Stimulated activated naive CD4-positive, alpha-beta T cell treated with Interleukin-2 at 50 U/mL for 16 hours (primary cell): ENCODE measurements around the gene SLC4A5.
"Not testable (repeated sequence)": the region's sequence is repeated elsewhere in the genome, so short reads cannot be mapped to it uniquely, and the experiment has no call there.

Source experiments
- DNase-seq: peaks from one replicate; lab custom pipeline; 2025; lab: John Stamatoyannopoulos, UW

The SLC4A5 gene

DNA sequence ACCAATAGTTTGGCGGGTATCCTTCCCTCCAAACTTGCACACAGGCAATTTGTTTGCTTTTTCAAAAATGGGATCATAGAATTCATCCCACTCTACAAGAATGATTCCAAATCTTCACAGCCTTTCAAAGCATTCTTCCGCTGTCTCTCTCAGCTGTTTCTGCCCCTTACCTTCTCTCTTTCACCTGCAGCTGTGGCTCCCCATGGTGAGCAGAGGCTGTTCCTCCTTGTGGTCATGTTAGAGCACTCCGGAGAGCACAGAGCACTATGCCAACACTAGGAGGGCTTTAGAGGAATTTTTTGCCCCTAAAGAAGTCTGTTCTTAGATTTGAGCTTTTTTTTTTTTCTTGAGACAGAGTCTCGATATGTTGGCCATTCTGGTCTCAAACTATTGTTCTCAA is 114.4 kb downstream of the SLC4A5 start:
- DNase-seq = no peak

DNA sequence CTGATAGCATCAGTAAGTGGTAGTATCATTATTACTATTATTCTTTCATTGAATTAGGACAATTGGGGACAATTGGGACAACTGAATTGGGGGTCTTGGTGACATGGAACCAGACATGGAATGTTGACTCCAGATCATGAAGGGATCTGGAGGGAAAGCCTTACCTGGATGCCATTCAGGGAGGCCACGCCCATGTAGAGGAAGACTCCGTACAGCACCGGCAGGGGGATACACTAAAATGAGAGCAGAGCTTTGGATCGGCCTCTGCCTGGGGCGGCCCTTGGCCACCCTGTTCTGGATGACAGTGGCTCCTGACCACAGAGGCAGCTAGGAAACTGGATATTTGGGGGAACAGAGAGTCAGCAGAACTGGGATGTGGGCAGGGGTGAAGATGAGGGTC is 115.6 kb downstream of the SLC4A5 start:
- no peak for DNase-seq

DNA sequence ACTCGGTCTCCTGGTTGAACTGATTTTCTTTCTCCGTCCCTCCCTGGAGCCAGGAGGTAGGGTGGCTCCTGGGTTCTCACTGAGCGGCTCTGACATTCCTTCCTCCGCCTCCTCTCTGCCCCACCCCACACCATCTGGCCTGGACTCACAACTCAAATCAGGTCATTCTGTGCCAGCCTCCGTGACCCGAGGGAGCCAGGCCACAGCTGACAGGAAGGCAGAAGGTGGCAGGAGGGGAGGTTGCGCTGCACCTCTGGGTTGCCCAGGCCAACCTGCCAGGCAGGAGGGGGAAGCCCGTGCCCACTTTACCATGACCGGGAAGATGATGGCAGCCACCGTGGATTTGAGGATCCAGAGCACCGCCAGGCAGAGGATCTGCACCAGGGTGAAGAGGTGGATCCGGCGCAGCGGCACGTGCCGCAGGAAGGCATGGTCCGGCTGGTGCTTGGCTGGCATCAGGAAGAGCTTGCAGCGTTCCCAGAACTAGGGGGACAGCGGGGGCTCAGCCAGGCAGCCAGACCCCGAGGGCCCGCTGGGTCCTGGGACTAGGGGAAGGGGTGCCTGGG is 116.5 kb downstream of the SLC4A5 start:
- no peak for DNase-seq

DNA sequence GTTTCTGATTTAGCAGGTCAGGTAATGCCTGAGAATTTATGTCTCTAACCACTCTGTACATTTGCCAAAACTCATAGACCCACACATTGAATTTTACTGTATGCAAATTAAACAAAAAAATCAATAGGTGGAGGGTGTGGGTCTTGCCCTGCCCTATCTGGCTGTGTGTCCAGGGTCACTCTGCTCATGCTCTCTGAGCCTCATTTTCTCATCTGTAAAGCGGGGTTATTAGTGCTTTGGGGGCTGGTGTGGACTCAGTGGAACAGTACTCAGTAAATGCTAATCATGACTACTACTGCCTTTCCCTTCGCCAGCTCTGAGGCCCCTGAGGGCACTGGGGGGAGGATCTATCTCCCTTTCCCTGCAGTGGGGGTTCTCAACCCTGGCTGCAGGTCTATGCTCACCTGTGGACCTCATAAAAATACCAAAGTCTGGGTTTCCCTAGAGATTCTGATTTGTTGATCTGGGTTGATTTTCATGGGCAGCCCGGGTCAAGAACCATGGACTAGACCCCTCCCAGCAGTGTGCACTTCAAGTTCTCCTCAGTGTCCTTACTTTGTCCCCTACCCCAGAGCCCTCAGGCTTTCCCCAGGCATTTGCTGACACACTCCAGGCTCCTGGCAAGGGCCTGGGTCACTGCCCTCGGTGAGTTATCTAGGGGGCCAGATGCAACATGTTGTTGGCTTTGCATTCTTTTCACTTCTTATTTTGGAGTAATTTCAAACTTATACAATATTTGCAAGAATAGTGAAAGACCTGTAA is 117.3 kb downstream of the SLC4A5 start:
- DNase-seq = no peak

DNA sequence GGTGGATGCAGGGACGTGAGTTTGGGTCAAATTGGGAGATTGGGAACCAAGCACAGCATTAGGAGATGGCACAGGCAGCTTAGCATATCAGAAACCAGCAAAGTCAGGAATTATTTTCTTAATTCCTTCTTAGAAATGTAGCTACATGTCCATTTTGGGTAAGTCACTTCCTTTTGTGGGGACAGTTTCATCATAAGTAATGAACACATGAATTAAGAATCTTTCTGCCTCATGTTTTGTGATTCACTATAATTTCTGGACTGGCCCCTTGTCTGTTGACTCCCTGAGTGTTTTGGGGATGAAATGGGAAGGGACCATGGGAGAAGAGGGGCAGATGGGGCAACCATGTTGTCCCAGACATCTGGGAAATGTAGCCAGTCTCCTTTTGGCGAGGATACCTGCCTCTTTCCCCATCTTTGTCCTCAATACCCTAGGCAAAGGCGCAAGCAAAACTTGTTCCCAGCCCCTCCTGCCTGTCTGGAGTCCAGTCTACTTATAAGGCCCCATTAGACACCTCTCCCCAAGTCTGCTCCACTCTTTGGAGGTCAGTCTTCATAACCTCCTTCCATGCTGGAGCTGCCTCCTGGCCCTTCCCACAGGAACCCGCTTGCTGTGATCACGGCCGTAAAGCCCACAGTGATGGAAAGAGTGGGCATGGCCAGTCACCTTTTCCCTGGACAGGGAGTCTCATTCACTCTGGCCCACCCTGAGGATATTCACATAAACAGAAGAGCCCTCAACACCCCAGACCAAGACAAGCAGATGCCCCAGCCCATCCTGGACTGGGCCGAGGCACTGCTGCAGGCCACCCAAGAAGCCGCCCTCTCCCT is 119.1 kb downstream of the SLC4A5 start:
- no peak for DNase-seq

DNA sequence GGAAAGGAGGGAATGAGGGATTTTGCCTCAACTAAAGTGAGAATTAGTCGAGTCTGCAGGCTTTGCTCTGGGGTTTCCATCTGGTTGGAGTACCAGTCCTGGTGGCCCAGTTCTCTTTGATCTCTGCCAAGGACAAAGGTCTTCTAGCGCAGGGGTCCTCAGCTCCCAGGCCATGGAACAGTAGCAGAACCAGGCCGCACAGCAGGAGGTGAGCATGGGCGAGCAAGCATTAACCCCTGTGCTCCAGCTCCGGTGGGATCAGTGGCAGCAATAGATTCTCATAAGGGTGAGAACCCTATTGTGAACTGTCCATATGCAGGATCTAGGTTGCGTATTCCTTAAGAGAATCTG is 120.9 kb downstream of the SLC4A5 start:
- DNase-seq = no peak

DNA sequence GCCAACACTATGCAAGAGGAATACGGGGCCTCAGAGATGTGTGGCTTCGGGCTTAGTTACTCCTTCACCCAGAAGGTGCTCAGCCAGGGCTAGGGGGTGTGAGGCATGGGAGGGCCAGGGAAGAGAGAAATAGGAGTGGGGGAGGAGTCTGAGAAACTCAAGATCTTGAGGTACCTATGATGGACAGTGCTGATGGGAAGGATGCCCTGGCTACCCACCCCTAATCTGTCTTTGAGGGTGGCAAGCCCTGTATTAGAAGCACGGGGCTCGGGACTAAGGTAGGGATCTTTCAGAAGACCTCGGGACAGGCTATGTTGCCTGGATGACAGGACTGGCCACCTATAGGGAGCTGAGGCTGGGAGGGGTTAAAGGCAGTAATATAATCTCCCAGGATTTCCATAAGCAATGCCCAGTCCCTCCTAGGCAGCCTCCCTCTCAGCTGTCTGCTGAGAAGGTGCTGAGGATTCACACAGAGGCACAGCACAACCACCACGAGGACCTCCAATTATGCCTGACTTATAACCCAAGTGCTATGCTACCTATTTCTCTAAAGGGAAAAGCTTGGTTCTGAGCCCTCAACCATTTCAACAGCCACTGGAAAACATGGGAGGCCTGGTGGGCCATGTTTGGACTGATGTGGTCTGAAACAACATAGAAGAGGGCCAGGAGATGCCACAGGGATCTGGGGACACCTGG is 121.5 kb downstream of the SLC4A5 start:
- DNase-seq = no peak

DNA sequence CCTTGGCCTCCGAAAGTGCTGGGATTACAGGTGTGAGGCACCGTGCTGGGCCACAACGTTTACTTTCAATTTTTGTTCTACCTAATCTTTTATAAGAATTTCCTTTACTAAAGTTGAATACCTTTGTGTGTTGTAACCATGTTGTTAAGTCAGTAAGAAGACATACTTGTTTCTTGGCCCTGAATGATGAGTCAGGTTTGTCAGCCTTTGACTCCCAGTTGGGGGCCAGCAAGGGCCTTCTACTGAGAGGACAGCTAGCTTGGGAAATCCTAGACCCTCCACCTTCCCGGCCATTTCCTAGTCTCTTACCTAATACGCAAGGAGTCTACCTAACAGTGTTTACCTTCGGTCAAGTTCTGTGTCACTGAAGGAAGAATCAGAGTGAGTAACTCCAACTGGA is 122.1 kb downstream of the SLC4A5 start:
- DNase-seq = no peak

DNA sequence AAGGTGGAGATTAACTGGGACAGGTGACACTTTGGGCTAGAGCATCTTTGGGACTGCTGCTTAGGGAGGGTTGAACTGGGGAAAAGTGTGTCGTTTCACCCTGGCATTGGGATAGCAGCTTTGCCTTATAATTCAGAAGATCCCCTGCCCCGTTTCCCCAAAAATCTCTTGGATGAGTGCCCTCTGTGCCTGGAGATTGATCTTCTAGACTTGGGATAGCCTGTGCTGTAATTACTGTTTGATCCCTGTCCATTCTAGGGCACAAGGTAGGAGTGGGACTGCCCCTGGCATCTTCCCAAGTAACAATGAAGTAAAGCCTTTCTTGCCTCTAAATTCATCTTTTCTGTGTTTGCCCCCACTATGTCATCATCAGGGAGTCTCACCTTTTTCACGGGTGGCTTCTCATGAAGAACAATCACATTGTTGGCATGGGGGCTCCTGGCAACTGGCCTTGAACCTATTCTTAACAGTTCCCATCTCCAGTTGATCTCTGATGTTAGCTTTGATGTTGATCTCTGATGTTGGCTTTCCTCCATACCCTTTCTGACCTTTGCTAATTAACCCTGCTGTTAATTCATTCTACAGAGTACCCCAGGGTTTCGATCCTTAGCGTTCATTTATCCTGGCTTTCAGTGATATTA is 123.2 kb downstream of the SLC4A5 start:
- DNase-seq = no peak

DNA sequence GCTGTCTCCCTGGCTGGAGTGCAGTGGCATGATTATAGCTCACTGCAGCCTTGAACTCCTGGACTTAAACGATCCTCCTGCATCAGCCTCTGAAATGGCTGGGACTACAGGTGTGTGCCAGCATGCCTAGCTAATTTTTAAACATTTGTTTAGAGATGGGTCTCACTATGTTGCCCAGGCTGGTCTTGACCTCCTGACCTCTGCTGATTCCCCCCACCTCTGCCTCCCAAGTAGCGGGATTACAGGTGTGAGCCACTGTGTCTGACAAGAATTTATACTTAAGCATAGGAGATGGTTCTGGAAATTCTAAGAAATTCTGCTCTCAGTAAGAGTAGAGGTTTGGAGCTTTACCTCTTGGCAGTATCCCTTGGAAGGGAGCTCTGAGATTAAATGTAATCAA is 126.6 kb downstream of the SLC4A5 start:
- no peak for DNase-seq

DNA sequence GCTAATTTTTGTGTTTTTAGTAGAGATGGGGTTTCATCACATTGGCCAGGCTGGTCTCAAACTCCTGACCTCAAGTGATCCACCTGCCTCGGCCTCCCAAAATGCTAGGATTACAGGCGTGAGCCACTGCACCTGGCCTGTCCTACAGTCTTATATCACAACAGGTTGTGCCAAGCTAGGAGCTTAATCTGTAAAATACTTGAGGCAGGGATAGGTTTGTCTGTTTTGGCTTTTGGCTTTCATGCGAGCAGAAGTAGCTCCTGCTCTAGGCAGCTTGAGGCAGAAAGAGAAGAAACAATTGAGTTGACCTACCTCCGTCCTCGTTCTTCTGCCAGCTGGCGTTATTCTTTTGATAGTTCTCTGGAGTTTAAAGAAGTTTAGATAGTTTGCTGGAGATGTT is 127.4 kb downstream of the SLC4A5 start:
- DNase-seq = not testable (repeated sequence)

DNA sequence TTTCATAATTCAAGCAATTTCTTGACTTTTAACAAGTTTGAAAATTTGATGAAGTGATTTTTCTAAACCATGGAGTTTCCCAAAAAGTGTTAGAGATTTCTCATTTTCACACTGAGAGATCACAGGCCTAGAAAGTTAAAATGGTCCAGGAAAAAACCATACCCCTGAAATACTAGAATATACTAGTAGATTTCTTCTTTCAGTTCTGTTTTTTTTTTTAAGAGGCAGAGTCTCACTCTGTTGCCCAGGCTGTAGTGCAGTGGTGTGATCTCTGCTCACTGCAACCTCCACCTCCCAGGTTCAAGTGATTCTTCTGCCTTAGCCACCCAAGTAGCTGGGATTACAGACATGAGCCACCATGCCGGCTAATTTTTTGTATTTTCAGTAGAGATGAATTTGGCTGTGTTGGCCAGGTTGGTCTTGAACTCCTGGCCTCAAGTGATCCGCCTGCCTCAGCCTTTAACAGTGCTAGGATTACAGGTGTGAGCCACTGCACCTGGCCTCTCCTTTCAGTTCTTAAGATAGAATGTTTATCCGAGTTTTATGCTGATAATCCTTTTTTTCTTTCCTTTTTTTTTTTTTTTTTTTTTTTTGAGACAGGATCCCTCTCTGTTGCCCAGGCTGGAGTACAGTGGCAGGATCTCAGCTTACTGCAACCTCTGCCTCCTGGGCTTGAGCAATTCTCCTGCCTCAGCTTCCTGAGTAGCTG is 130.4 kb downstream of the SLC4A5 start:
- DNase-seq = no peak

DNA sequence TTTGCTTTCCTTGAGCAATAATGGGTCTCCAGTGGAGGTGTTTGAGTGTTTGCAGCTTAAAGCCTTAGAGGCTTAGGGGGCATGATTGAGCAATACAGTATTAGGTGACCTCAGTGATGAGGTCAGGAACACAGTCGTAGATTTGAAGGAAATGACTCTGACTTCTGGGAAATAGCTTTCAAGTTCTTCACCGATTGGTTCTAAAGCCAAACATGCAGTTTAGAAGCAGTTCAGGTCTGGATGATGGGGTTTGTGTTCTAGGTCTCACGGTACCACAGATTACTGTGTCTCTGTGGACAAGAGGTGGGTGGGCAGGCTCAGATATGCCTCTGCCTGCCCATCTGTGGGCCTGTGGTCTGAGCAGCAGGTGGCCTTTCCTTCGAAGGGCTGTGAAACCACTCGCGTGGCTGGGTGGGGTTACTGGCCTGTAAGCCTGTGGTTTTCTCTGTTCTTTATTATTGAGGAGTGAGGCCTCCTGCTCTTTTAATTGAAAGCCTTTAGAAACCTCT is 137.0 kb downstream of the SLC4A5 start:
- DNase-seq = peak; percentile 17

DNA sequence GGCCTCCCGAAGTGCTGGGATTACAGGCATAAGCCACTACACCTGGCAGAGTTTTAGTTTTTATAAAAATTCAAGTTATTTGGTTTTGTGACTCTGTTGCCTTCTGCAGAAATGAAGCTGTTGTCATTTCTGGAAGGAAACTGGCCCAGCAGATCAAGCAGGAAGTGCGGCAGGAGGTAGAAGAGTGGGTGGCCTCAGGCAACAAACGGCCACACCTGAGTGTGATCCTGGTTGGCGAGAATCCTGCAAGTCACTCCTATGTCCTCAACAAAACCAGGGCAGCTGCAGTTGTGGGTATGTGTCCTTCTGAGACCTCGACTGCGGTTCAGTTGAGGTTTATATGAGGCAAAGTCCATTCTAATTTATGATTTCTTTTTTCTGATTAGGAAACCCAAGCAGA is 137.6 kb downstream of the SLC4A5 start:
- no peak for DNase-seq

DNA sequence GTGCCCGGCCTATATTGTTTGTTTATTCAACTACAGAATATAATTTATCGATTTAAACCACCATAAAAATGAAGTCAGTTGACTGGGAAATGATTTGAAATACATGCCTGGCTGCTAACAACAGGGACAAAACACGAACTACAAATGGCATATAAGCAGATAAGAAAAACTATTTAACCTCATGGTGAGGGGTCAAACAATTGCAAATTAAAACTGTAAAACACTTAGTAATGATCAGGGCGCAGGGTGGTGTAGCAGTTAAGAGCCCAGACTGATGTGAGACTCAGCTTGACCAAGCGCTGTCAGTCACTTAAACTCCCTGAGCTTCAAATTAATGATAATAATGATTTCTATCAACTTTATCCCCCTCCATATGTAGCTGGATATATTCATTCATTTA is 138.1 kb downstream of the SLC4A5 start:
- no peak for DNase-seq

DNA sequence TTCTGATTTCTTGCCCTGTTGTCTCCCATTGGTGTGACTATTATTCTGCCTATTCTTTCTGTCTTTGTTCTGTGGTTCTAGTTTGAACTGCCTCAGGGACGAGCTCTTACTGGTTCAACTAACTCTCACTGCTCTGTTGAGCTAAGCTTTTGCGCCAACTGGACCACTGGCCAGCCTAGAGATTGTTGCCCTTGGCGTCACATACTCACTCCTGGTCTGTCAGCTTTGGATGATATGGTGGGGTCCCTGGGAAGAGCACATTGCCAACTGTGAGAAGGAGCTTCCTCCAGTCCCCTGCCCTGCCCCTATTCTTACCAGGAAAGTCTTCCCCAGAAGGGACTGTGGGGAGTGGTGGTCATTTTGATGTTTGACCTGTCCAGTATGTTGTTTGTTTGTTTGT is 138.8 kb downstream of the SLC4A5 start:
- no peak for DNase-seq

DNA sequence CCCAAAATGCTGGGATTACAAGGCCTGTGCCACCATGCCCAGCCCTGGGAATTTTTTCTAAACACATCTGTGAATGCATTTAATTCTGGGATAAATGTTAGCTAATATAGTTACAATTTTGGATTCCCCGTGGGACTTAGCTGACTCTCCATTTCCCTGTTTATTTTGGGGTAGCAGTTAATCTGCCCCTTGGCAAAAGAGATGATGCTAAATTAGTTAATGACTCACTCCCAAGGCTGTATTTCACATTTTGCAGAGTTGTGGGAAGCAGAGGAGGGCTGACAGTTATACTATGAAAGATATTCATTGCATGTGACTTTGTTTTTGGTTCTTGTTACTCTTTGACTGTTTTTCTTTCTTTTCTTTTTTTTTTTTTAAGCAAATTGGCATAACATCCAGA is 141.6 kb downstream of the SLC4A5 start:
- no peak for DNase-seq

DNA sequence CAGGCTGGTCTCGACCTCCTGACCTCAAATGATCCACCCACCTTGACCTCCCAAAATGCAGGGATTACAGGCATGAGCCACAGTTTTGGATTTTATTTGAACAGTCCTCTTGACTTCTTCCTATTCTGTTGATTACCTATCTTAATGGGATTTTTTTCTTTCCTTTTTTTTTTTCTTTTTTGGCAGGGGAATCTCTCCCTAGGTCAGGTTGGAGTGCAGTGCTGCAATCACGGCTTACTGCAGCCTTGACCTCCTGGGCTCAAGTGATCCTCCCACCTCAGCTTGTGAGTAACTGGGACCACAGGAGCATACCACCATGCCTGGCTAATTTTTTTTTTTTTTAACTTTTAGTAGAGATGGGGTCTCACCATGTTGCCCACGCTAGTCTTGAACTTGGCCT is 142.0 kb downstream of the SLC4A5 start:
- DNase-seq = no peak

DNA sequence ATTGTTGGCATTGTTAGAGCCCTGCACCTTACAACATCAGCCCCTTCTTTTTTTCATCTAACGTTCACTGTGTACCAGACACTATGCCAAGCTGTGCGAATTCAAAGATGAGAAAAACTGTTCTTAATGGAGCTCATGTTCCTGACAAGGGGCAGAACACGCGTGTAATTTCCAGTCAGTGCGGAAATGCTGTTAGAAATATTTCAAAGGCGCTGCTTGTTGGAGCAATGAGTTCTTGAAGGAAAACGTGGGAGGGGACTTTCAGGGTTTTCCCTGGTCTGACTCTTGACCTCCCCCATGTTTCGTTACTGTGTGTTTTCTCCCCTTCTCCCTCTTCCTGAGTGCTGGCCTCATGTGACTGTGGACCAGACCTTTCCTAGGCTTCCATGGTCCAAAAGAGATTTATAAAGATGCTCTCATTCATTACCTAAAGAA is 143.3 kb downstream of the SLC4A5 start:
- peak; percentile 19 for DNase-seq

DNA sequence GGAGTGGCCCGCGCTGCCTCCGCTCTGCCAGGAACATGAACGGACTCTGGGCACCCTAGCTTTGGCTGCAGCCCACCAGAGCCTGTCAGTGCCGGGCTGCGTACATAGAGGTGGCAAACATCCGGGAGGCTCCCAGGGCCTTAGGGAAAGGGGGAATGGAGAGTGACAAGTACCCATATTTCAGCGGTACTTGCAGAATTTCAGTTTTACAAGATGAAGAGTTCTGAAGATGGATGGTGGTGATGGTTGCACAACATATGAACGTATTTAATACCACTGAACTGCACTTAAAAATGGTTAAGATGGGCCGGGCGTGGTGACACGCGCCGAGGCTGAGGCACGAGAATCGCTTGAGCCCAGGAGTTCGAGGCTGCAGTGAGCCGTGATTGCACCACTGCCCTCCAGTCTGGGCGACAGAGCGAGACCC is 143.9 kb downstream of the SLC4A5 start:
- DNase-seq = no peak
